Ovary (tissue), 3 donors: ENCODE data around the gene KIF3B.

ENCODE experiments used
- EP300 ChIP-seq: sonication (generic); formaldehyde crosslinking; IDR thresholded peaks from one replicate; pipeline ENCODE4 v1.6.1; 2017; ENCODE audit warnings: antibody characterized with exemption
- POLR2A ChIP-seq: fragments of 450-650 bp; IDR thresholded peaks from one replicate; pipeline ENCODE4 v1.6.1; 2017; ENCODE audit warnings: antibody characterized with exemption, mild to moderate bottlenecking, moderate library complexity
- TF ChIP-seq, protein P1 (sequence below), 3 donors: fragments of 450-650 bp in 2 of 3; fragments of 200-600 bp in 1 of 3; IDR thresholded peaks; one replicate each; pipeline versions ENCODE4 v1.5.1 to v1.8.0; 2016 to 2022; ENCODE audit warnings: antibody characterized with exemption in 3 of 3, mild to moderate bottlenecking in 1 of 3
- donor health status: DM: no; HTN: no; CAD: no.

DNA sequence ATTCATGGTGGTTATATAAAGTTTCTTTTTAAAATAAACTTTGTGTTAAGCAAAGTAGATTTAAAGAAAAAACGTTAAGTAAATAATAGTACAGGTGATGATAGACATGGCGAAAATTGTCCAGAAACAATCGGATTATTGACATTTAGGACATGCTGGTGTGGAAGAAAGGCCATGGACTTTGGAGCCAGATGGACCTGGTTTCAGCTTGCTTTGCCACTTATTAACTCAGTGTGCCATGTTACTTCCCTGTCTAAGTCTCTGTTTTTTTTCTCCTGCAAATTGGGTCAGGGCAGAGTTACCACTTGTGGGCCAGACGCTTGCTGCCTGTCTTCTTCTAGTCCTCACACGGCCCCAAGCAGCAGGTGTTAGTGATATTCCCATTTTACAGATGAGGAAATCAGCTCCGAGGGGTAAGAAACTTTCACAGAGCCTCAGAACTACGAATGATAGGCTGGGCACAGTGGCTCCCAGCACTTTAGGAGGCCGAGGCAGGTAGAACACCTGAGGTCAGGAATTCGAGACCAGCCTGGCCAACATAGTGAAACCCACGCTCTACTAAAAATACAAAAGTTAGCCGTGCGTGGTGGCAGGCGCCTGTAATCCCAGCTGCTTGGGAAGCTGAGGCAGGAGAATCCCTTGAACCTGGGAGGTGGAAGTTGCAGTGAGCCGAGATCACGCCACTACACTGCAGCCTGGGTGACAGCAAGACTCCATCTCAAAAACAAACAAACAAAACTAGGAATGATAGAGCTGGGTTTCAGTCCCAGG lies 12.4 kb downstream of the KIF3B start:
- TF ChIP-seq, protein P1, sequence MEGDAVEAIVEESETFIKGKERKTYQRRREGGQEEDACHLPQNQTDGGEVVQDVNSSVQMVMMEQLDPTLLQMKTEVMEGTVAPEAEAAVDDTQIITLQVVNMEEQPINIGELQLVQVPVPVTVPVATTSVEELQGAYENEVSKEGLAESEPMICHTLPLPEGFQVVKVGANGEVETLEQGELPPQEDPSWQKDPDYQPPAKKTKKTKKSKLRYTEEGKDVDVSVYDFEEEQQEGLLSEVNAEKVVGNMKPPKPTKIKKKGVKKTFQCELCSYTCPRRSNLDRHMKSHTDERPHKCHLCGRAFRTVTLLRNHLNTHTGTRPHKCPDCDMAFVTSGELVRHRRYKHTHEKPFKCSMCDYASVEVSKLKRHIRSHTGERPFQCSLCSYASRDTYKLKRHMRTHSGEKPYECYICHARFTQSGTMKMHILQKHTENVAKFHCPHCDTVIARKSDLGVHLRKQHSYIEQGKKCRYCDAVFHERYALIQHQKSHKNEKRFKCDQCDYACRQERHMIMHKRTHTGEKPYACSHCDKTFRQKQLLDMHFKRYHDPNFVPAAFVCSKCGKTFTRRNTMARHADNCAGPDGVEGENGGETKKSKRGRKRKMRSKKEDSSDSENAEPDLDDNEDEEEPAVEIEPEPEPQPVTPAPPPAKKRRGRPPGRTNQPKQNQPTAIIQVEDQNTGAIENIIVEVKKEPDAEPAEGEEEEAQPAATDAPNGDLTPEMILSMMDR (IDR thresholded peaks at IDR 0.05) = no peak
- TF ChIP-seq EP300 (no peak), POLR2A (no peak)
